ENCODE measurements around the gene PALM3. TPM values are rescaled to one million over a fixed set of nuclear protein-coding genes. Genes with fewer than 3 reads are reported as not detected.

Gene PALM3
- total and polyA plus RNA-seq, 2 experiments from 2014 or later, result 16.6 to 45.8 TPM

- Histone ChIP-seq H4K20me1 (replicated peaks; ENCODE audit: insufficient read depth) (no peaks in the 10 kb centered on the region; the same call in 1 of the 2 replicates), H3K79me2 (replicated peaks; ENCODE audit: insufficient read depth) (no peaks in the 10 kb centered on the region), H3K4me1 (ENCODE audit: insufficient read depth) (no peaks in the 10 kb centered on the region; the same call in 1 of the 2 replicates), H3K36me3 (ENCODE audit: insufficient read depth) (no peaks in the 10 kb centered on the region), H3K4me3 (no peak overlapping the region), H3K9me2 (ENCODE audit: insufficient read depth) (no peaks in the 10 kb centered on the region), H3F3A (replicated peaks; ENCODE audit: low read depth) (no peaks in the 10 kb centered on the region; the same call in 1 of the 2 replicates), H2AFZ (no peak overlapping the region), H3K27me3 (ENCODE audit: insufficient read depth) (peaks cover 5% of the 10 kb centered on the region), H3K4me2 (no peak overlapping the region), H3K27ac (ENCODE audit: low read depth) (no peak overlapping the region)
- ATAC-seq (no peak), DNase-seq (ENCODE audit: low spot score) (no peak)
- peaks cover 30% of the 10 kb centered on the region for H3K36me3 Mint-ChIP-seq (ENCODE audit: low read depth)
- peaks cover 4% of the 10 kb centered on the region; the same call in 1 of the 3 replicates for H3K4me1 Mint-ChIP-seq
- no peak overlapping the region for H3K4me3 Mint-ChIP-seq
- H3K9me3 Mint-ChIP-seq, result peaks cover 6% of the 10 kb centered on the region; the same call in 2 of the 3 replicates
- TF ChIP-seq STAT1 (IDR thresholded peaks at IDR 0.05; ENCODE audit: unreplicated experiment) (no peak), CTCF (conservative IDR thresholded peaks at IDR 0.05; ENCODE audit: low read depth in 2 of 2) (no peak), JUNB (IDR thresholded peaks at IDR 0.05; ENCODE audit: unreplicated experiment) (no peak), CREB1 (CRISPR knock-in tag; IDR thresholded peaks at IDR 0.05; ENCODE audit: low read depth) (no peak), NANOG (IDR thresholded peaks at IDR 0.05; ENCODE audit: borderline replicate concordance) (no peak), POLR2AphosphoS5 (IDR thresholded peaks at IDR 0.05; ENCODE audit: low read depth) (no peak), ZNF462 (CRISPR knock-in tag; IDR thresholded peaks at IDR 0.05) (no peak), ZNF331 (CRISPR knock-in tag; IDR thresholded peaks at IDR 0.05; ENCODE audit: low read depth) (no peak), REST (IDR thresholded peaks at IDR 0.05; ENCODE audit: unreplicated experiment) (no peak), EZH2 (IDR thresholded peaks at IDR 0.05; ENCODE audit: low read depth, unreplicated experiment) (no peak), ZNF114 (CRISPR knock-in tag; IDR thresholded peaks at IDR 0.05) (no peak), EZH2phosphoT487 (IDR thresholded peaks at IDR 0.05; ENCODE audit: unreplicated experiment) (no peak), ETS1 (IDR thresholded peaks at IDR 0.05) (no peak)
- H3K27me3 Mint-ChIP-seq (ENCODE audit: insufficient read depth, low read depth, poor library complexity), result peaks cover 18% of the 10 kb centered on the region
- H3K27ac Mint-ChIP-seq, result no peak overlapping the region
Observed at GRCh38 chr19:14053032-14053431, 8.8 kb downstream of the PALM3 start.

Measured in GM23338 (cell line).